Activated CD4-positive, alpha-beta T cell treated with anti-CD3 and anti-CD28 coated beads, Interleukin-2, amount 50 U/mL, for 48 hours (primary cell): ENCODE data around the gene FIBCD1.

ENCODE experiments used
- DNase-seq, 2 experiments: peaks; one replicate each; pipeline ENCODE4 v3.0.0-alpha.2; 2020

The FIBCD1 gene

GRCh38 chr9:130952065-130952762 lies 13.2 kb upstream of the FIBCD1 start:
- DNase-seq = no peak

- DNase-seq = no peak
Observed at GRCh38 chr9:130950039-130950311, 10.9 kb upstream of the FIBCD1 start.

- DNase-seq = no peak
Observed at GRCh38 chr9:130949188-130950038, 10.4 kb upstream of the FIBCD1 start.

GRCh38 chr9:130948266-130948665 lies 9.2 kb upstream of the FIBCD1 start:
- DNase-seq = no peak

- no peak for DNase-seq
Observed at GRCh38 chr9:130947618-130948140, 8.6 kb upstream of the FIBCD1 start.

GRCh38 chr9:130946766-130947617 lies 7.9 kb upstream of the FIBCD1 start:
- DNase-seq = no peak

GRCh38 chr9:130945173-130945572 lies 6.1 kb upstream of the FIBCD1 start:
- DNase-seq = no peak

GRCh38 chr9:130944510-130945058 lies 5.5 kb upstream of the FIBCD1 start:
- DNase-seq = no peak

GRCh38 chr9:130943777-130944176 lies 4.7 kb upstream of the FIBCD1 start:
- no peak for DNase-seq

GRCh38 chr9:130943221-130943620 lies 4.2 kb upstream of the FIBCD1 start:
- no peak for DNase-seq

- DNase-seq = no peak
Observed at GRCh38 chr9:130942679-130943078, 3.6 kb upstream of the FIBCD1 start.

GRCh38 chr9:130942084-130942483 lies 3.0 kb upstream of the FIBCD1 start:
- DNase-seq = no peak

- peak; percentile 81 to 84 for DNase-seq
Observed at GRCh38 chr9:130940693-130941576, 1.9 kb upstream of the FIBCD1 start.

GRCh38 chr9:130940027-130940549 lies 1.0 kb upstream of the FIBCD1 start:
- DNase-seq = peak in 1 of 2 experiments; percentile 12

GRCh38 chr9:130939405-130940026 lies 469 bp upstream of the FIBCD1 start:
- peak in 1 of 2 experiments; percentile 13 for DNase-seq

GRCh38 chr9:130938184-130938651 lies 829 bp downstream of the FIBCD1 start:
- no peak for DNase-seq

GRCh38 chr9:130937146-130938076 lies 1.6 kb downstream of the FIBCD1 start:
- no peak for DNase-seq

GRCh38 chr9:130936285-130937117 lies 2.5 kb downstream of the FIBCD1 start:
- no peak for DNase-seq
